Measurements from ENCODE around the gene EPHA6. TPM values are rescaled to one million over a fixed set of nuclear protein-coding genes. Genes with fewer than 3 reads are reported as not detected.
"Not testable (repeated sequence)": the region's sequence is repeated elsewhere in the genome, so short reads cannot be mapped to it uniquely, and the experiment has no call there.

Gene EPHA6
- total RNA-seq, 2 donors from 2014 or later: not detected

DNA sequence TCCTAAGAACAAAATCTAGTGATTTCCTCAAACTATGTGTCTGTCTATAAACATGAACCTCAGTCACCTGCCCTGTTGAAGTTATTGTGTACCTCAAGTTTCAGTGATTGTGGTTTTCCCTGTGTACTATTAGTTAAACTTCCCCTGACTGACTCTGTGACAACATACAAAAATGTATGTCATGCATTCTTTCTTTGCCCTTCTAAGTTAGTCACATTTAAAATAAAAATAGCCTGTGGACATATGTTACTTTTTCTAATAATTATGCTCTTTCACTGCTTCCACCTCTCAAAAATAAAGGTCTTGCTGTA lies 29.8 kb downstream of the EPHA6 start:
- DNase-seq (no peak), ATAC-seq (replicated peaks in 1 of 2) (no peak)
- H3K27me3 Mint-ChIP-seq (ENCODE audit: low read depth): no peaks in the 10 kb centered on the region
- H3K4me1 Mint-ChIP-seq (ENCODE audit: low read depth): no peaks in the 10 kb centered on the region
- no peak overlapping the region for H3K27ac Mint-ChIP-seq
- no peak overlapping the region for H3K4me3 Mint-ChIP-seq
- H3K9me3 Mint-ChIP-seq: peaks cover 0 to 3% of the 10 kb centered on the region in 2 donors
- H3K36me3 Mint-ChIP-seq (ENCODE audit: insufficient read depth in 2 of 2): no peaks in the 10 kb centered on the region

DNA sequence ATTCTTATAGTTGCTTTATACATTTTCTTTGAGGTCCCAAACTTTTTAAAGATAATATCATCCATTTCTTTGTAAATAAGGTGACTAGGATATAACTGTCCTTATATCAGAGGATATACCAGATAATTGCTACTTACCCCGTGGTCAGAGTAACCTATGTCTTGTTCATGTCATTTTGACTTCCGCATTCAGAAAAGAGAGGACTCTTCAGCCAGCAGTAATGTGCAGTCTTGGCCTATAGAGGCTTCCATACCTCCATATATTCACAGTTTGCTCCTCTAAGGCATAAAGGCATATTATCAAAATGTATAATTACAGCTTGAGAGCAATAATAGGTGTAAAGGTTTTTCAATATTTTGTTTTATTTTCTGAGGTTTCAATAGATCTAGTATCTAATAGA lies 38.5 kb downstream of the EPHA6 start:
- DNase-seq (no peak), ATAC-seq (replicated peaks in 1 of 2) (no peak)
- H3K27ac Mint-ChIP-seq: no peak overlapping the region
- H3K9me3 Mint-ChIP-seq: no peaks in the 10 kb centered on the region
- no peak overlapping the region for H3K4me3 Mint-ChIP-seq
- no peaks in the 10 kb centered on the region for H3K4me1 Mint-ChIP-seq (ENCODE audit: low read depth)
- no peaks in the 10 kb centered on the region for H3K27me3 Mint-ChIP-seq (ENCODE audit: low read depth)
- H3K36me3 Mint-ChIP-seq (ENCODE audit: insufficient read depth in 2 of 2): no peaks in the 10 kb centered on the region

GRCh38 chr3:96860882-96861281 lies 46.5 kb downstream of the EPHA6 start:
- no peak for DNase-seq
- H3K9me3 Mint-ChIP-seq: no peaks in the 10 kb centered on the region
- H3K27ac Mint-ChIP-seq: no peak overlapping the region
- H3K4me1 Mint-ChIP-seq (ENCODE audit: low read depth): no peaks in the 10 kb centered on the region
- H3K27me3 Mint-ChIP-seq (ENCODE audit: low read depth): no peaks in the 10 kb centered on the region
- no peak for ATAC-seq (replicated peaks in 1 of 2)
- H3K4me3 Mint-ChIP-seq: no peak overlapping the region
- H3K36me3 Mint-ChIP-seq (ENCODE audit: insufficient read depth in 2 of 2): no peaks in the 10 kb centered on the region

DNA sequence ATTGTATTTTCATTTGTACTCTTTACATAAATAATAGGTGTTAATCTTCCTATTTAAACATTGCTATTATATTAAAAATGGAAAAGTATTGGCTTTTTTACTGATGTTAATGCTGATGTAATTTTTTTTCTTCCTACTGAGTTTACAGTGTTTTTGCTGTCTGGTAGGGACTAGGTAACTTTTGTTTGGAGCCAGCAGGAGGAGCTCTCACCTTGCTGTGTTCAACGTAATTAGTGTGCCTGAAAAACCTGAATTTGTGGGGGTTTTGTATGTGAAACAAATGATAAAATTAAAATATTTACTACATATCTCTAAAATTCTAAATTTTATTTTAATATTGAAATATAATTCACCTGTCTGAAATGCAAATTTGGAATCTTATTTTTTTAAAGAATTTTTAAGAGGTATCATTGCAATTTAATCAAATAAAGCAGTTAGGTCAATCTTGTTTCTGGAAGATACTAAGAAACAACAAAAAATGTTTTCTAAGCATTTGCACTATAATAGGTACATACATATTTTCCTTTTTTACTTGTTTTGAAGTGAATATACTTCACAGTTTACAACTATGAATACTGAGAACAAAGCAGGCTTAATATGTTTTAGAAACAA lies 48.8 kb downstream of the EPHA6 start:
- Mint-ChIP-seq H3K4me1 (ENCODE audit: low read depth) (no peaks in the 10 kb centered on the region), H3K9me3 (no peaks in the 10 kb centered on the region), H3K27ac (no peak overlapping the region), H3K4me3 (no peak overlapping the region), H3K27me3 (ENCODE audit: low read depth) (no peaks in the 10 kb centered on the region), H3K36me3 (ENCODE audit: insufficient read depth in 2 of 2) (no peaks in the 10 kb centered on the region)
- peak; percentile 4 to 5 for DNase-seq
- ATAC-seq (replicated peaks in 1 of 2): no peak

- Mint-ChIP-seq H3K4me1 (ENCODE audit: low read depth) (no peaks in the 10 kb centered on the region), H3K27ac (no peak overlapping the region), H3K27me3 (ENCODE audit: low read depth) (no peaks in the 10 kb centered on the region), H3K36me3 (ENCODE audit: insufficient read depth in 2 of 2) (no peaks in the 10 kb centered on the region), H3K9me3 (no peaks in the 10 kb centered on the region), H3K4me3 (no peak overlapping the region)
- DNase-seq (no peak), ATAC-seq (replicated peaks in 1 of 2) (no peak)
These were observed 51.2 kb downstream of the EPHA6 start for GRCh38 chr3:96865605-96866004.

DNA sequence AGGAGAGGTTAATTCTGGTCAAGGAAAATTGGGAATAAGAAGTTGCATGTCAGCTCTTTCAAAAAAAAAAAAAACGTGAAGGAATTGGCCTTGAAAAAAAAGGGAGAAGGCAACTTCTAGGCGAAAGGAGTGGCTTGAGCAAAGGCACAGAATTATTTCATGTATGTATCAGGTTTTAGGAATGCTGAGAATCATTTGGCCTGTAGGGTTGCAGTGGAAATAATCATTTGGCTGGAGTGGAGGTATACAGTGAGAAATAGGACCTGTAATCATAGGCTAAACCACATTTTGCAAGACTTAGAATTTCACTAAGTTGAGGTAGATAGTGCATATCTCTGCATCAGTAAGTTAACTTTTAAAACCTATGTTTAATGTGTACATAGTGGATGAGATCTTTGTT lies 54.9 kb downstream of the EPHA6 start:
- Mint-ChIP-seq H3K27ac (no peak overlapping the region), H3K4me1 (ENCODE audit: low read depth) (no peaks in the 10 kb centered on the region), H3K4me3 (no peak overlapping the region), H3K27me3 (ENCODE audit: low read depth) (no peaks in the 10 kb centered on the region), H3K36me3 (ENCODE audit: insufficient read depth in 2 of 2) (no peaks in the 10 kb centered on the region), H3K9me3 (no peaks in the 10 kb centered on the region)
- DNase-seq (no peak), ATAC-seq (replicated peaks in 1 of 2) (no peak)

- no peak for DNase-seq
- Mint-ChIP-seq H3K9me3 (peaks cover 3 to 4% of the 10 kb centered on the region in 2 donors), H3K27ac (no peak overlapping the region), H3K4me3 (no peak overlapping the region), H3K4me1 (ENCODE audit: low read depth) (no peaks in the 10 kb centered on the region), H3K36me3 (ENCODE audit: insufficient read depth in 2 of 2) (no peaks in the 10 kb centered on the region), H3K27me3 (ENCODE audit: low read depth) (no peaks in the 10 kb centered on the region)
- ATAC-seq (replicated peaks in 1 of 2): no peak
These were observed 63.1 kb downstream of the EPHA6 start for GRCh38 chr3:96877510-96877909.

DNA sequence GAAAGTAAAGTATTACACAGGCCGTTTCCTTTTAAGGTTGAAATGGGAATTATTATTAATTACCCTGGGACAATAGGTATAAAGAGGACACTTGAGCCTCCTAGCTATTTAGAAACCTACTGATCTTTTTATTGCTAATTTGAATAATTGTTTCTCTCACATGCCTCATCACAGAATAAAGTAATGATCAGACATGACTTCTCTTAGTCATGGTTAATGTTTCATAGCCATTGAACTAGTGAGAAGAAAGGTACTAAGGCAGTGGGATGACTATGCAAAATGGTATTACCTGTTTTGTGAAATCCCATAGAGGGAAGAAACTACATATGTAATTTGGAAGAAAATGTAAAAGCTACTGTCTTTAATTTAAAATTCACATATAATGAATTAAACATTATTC lies 85.6 kb downstream of the EPHA6 start:
- peaks cover 5% of the 10 kb centered on the region in 2 donors for H3K9me3 Mint-ChIP-seq
- no peak for DNase-seq
- no peak overlapping the region for H3K4me3 Mint-ChIP-seq
- H3K36me3 Mint-ChIP-seq (ENCODE audit: insufficient read depth in 2 of 2): no peaks in the 10 kb centered on the region
- ATAC-seq (replicated peaks in 1 of 2): no peak
- no peaks in the 10 kb centered on the region for H3K27me3 Mint-ChIP-seq (ENCODE audit: low read depth)
- H3K27ac Mint-ChIP-seq: no peak overlapping the region
- H3K4me1 Mint-ChIP-seq (ENCODE audit: low read depth): no peaks in the 10 kb centered on the region

DNA sequence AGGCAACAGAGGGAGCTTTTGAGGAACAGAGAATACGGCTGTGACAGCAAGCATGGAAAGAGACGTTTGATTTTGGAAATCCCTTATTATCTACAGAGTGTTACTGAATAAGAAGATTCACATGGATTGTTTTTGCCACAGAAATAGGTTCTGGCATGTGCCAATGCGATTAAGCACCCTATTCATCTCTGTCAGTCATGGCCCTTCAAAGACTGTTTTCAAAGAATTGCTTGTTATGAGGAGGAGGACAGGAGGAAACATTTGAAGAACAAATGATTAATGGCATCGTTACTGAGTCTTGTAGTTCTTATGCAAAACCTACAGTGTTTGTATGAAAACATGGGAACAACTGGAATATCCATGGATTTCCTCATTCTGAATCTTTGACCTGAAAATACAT lies 86.2 kb downstream of the EPHA6 start:
- no peaks in the 10 kb centered on the region for H3K27me3 Mint-ChIP-seq (ENCODE audit: low read depth)
- no peaks in the 10 kb centered on the region for H3K36me3 Mint-ChIP-seq (ENCODE audit: insufficient read depth in 2 of 2)
- ATAC-seq (replicated peaks in 1 of 2): no peak
- DNase-seq: no peak
- H3K4me1 Mint-ChIP-seq (ENCODE audit: low read depth): no peaks in the 10 kb centered on the region
- H3K4me3 Mint-ChIP-seq: no peak overlapping the region
- H3K27ac Mint-ChIP-seq: no peak overlapping the region
- H3K9me3 Mint-ChIP-seq: peaks cover 4 to 5% of the 10 kb centered on the region in 2 donors

GRCh38 chr3:96915445-96915844 lies 101.1 kb downstream of the EPHA6 start:
- H3K4me3 Mint-ChIP-seq: no peak overlapping the region
- no peaks in the 10 kb centered on the region for H3K4me1 Mint-ChIP-seq (ENCODE audit: low read depth)
- no peaks in the 10 kb centered on the region for H3K36me3 Mint-ChIP-seq (ENCODE audit: insufficient read depth in 2 of 2)
- DNase-seq: no peak
- H3K9me3 Mint-ChIP-seq: peaks cover 2% of the 10 kb centered on the region in 2 donors
- no peaks in the 10 kb centered on the region for H3K27me3 Mint-ChIP-seq (ENCODE audit: low read depth)
- ATAC-seq (replicated peaks in 1 of 2): no peak
- no peak overlapping the region for H3K27ac Mint-ChIP-seq

GRCh38 chr3:96931119-96931862 lies 116.9 kb downstream of the EPHA6 start:
- H3K4me1 Mint-ChIP-seq (ENCODE audit: low read depth): no peaks in the 10 kb centered on the region
- peaks cover 9 to 11% of the 10 kb centered on the region in 2 donors for H3K36me3 Mint-ChIP-seq (ENCODE audit: insufficient read depth in 2 of 2)
- peaks cover 12% of the 10 kb centered on the region in 2 donors for H3K9me3 Mint-ChIP-seq
- no peak overlapping the region for H3K27ac Mint-ChIP-seq
- ATAC-seq (replicated peaks in 1 of 2): no peak
- H3K27me3 Mint-ChIP-seq (ENCODE audit: low read depth): no peaks in the 10 kb centered on the region
- no peak for DNase-seq
- no peak overlapping the region for H3K4me3 Mint-ChIP-seq

GRCh38 chr3:96942131-96942530 lies 127.7 kb downstream of the EPHA6 start:
- not testable (repeated sequence) for H3K4me1 Mint-ChIP-seq (ENCODE audit: low read depth); H3K4me3 Mint-ChIP-seq; H3K27me3 Mint-ChIP-seq (ENCODE audit: low read depth); H3K27ac Mint-ChIP-seq; H3K9me3 Mint-ChIP-seq; ATAC-seq (replicated peaks in 1 of 2); H3K36me3 Mint-ChIP-seq (ENCODE audit: insufficient read depth in 2 of 2); DNase-seq

- peaks cover 4 to 7% of the 10 kb centered on the region in 2 donors for H3K9me3 Mint-ChIP-seq
- DNase-seq: no peak
These were observed 144.5 kb downstream of the EPHA6 start for GRCh38 chr3:96958856-96959255.

DNA sequence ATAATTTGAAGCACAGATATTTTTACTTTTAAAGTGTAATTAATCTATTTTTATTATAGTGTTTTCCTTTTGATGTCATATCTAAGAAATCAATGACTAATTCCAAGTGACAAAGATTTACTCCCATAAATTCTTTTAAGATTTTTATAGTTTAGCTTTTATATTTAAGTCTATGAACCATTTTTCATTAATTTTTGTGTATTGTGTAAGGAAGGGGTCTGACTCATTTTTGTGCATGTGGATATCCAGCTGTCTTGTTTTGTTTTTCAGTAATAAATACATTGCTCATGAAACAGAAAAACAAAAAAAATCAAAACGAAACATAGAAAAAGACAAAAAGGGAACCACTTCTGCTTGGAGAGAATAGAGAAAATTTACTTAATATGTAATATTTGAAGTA lies 145.1 kb downstream of the EPHA6 start:
- no peaks in the 10 kb centered on the region for H3K27me3 Mint-ChIP-seq (ENCODE audit: low read depth)
- H3K36me3 Mint-ChIP-seq (ENCODE audit: insufficient read depth in 2 of 2): no peaks in the 10 kb centered on the region
- ATAC-seq (replicated peaks in 1 of 2) (no peak), DNase-seq (no peak)
- no peak overlapping the region for H3K27ac Mint-ChIP-seq
- peaks cover 1 to 5% of the 10 kb centered on the region in 2 donors for H3K9me3 Mint-ChIP-seq
- H3K4me3 Mint-ChIP-seq: no peak overlapping the region
- H3K4me1 Mint-ChIP-seq (ENCODE audit: low read depth): no peaks in the 10 kb centered on the region

More at GRCh38 chr3:96958856-96959255, 144.5 kb downstream of the EPHA6 start:
- no peaks in the 10 kb centered on the region for H3K27me3 Mint-ChIP-seq (ENCODE audit: low read depth)
- no peaks in the 10 kb centered on the region for H3K4me1 Mint-ChIP-seq (ENCODE audit: low read depth)
- H3K27ac Mint-ChIP-seq: no peak overlapping the region
- ATAC-seq (replicated peaks in 1 of 2): no peak
- no peak overlapping the region for H3K4me3 Mint-ChIP-seq
- no peaks in the 10 kb centered on the region for H3K36me3 Mint-ChIP-seq (ENCODE audit: insufficient read depth in 2 of 2)
